ENCODE measurements around the gene MYOZ3.

Gene MYOZ3

GRCh38 chr5:150670948-150671310 lies 9.9 kb downstream of the MYOZ3 start:
- no peak for TF ChIP-seq CTCF (IDR thresholded peaks at IDR 0.05)
- Histone ChIP-seq H3K27ac (peak overlapping the region in 1 of 2 donors; percentile 78), H3K4me3 (peak overlapping the region; percentile 85)
- no peak for DNase-seq (ENCODE audit: low spot score)

- no peak for TF ChIP-seq CTCF (IDR thresholded peaks at IDR 0.05)
- Histone ChIP-seq H3K27ac (peak overlapping the region; percentile 56 to 78), H3K4me3 (peak overlapping the region; percentile 85)
- no peak for DNase-seq (ENCODE audit: low spot score)
These were observed 10.6 kb downstream of the MYOZ3 start for GRCh38 chr5:150671509-150672236.

- peak overlapping the region; percentile 56 to 78 for H3K27ac ChIP-seq
- TF ChIP-seq CTCF (IDR thresholded peaks at IDR 0.05), result no peak
- no peak for DNase-seq (ENCODE audit: low spot score)
- H3K4me3 ChIP-seq, result peak overlapping the region; percentile 85
These were observed 11.3 kb downstream of the MYOZ3 start for GRCh38 chr5:150672237-150672883.

- no peak for DNase-seq (ENCODE audit: low spot score)
- peak overlapping the region in 1 of 2 donors; percentile 78 for H3K27ac ChIP-seq
- TF ChIP-seq CTCF (IDR thresholded peaks at IDR 0.05), result no peak
- peak overlapping the region; percentile 85 for H3K4me3 ChIP-seq
These were observed 11.8 kb downstream of the MYOZ3 start for GRCh38 chr5:150672884-150673275.

GRCh38 chr5:150674341-150674821 lies 13.3 kb downstream of the MYOZ3 start:
- Histone ChIP-seq H3K4me3 (peak overlapping the region; percentile 15), H3K27ac (peak overlapping the region; percentile 74 to 78)
- TF ChIP-seq CTCF (IDR thresholded peaks at IDR 0.05), result no peak
- DNase-seq (ENCODE audit: low spot score), result no peak

- no peak for TF ChIP-seq CTCF (IDR thresholded peaks at IDR 0.05)
- Histone ChIP-seq H3K27ac (peak overlapping the region; percentile 74 to 78), H3K4me3 (no peak overlapping the region)
- DNase-seq (ENCODE audit: low spot score), result no peak
These were observed 14.0 kb downstream of the MYOZ3 start for GRCh38 chr5:150675069-150675468.

GRCh38 chr5:150676578-150676977 lies 15.5 kb downstream of the MYOZ3 start:
- no peak overlapping the region for H3K27ac ChIP-seq
- DNase-seq (ENCODE audit: low spot score), result no peak
- no peak for TF ChIP-seq CTCF (IDR thresholded peaks at IDR 0.05)
- no peak overlapping the region for H3K4me3 ChIP-seq
